Nephron (organoid): ENCODE measurements around the gene GOLGB1.

ENCODE experiments used
- H3K27ac Mint-ChIP-seq, 3 experiments: 2 replicates each; pipeline ENCODE4 v1.8.0; 2020; ENCODE audit warnings: mixed read lengths in 3 of 3, mild to moderate bottlenecking in 2 of 3, moderate library complexity in 1 of 3
- H3K27me3 Mint-ChIP-seq: 2 replicates; pipeline ENCODE4 v1.8.0; 2021; ENCODE audit warnings: low read depth, mild to moderate bottlenecking, moderate library complexity, mixed read lengths
- H3K36me3 Mint-ChIP-seq: 2 replicates; pipeline ENCODE4 v1.8.0; 2020; ENCODE audit warnings: low read depth, mixed read lengths
- H3K4me1 Mint-ChIP-seq: 2 replicates; pipeline ENCODE4 v1.8.0; 2020; ENCODE audit warnings: mixed read lengths
- H3K4me3 Mint-ChIP-seq, 3 experiments: 2 replicates each; pipeline ENCODE4 v1.8.0; 2020; ENCODE audit warnings: mild to moderate bottlenecking in 3 of 3, mixed read lengths in 3 of 3, moderate library complexity in 2 of 3
- H3K9me3 Mint-ChIP-seq: 2 replicates; pipeline ENCODE4 v1.8.0; 2020; ENCODE audit warnings: mixed read lengths
- CTCF ChIP-seq, 3 experiments: fragments of 200-600 bp; sonication (generic); IDR thresholded peaks; one replicate each; pipeline ENCODE4 v1.5.0; 2021; ENCODE audit warnings: antibody characterized with exemption in 3 of 3; ENCODE audit not compliant: unreplicated experiment in 3 of 3

Gene GOLGB1

GRCh38 chr3:121630355-121630754, 119.2 kb downstream of the GOLGB1 start:
- Mint-ChIP-seq H3K27me3 (no peaks in the 10 kb centered on the region), H3K9me3 (no peaks in the 10 kb centered on the region), H3K27ac (no peak overlapping the region), H3K4me1 (no peaks in the 10 kb centered on the region), H3K36me3 (no peaks in the 10 kb centered on the region), H3K4me3 (no peak overlapping the region)
- no peak for TF ChIP-seq CTCF (IDR thresholded peaks at IDR 0.05; ENCODE audit: unreplicated experiment in 3 of 3)

- TF ChIP-seq CTCF (IDR thresholded peaks at IDR 0.05; ENCODE audit: unreplicated experiment in 3 of 3), result no peak
- Mint-ChIP-seq H3K4me3 (no peak overlapping the region), H3K36me3 (no peaks in the 10 kb centered on the region), H3K4me1 (no peaks in the 10 kb centered on the region), H3K9me3 (no peaks in the 10 kb centered on the region), H3K27me3 (no peaks in the 10 kb centered on the region), H3K27ac (no peak overlapping the region)
Measured at GRCh38 chr3:121629601-121630000, 119.9 kb downstream of the GOLGB1 start.

- no peaks in the 10 kb centered on the region for H3K4me1 Mint-ChIP-seq
- no peaks in the 10 kb centered on the region for H3K9me3 Mint-ChIP-seq
- no peak overlapping the region for H3K4me3 Mint-ChIP-seq
- H3K27me3 Mint-ChIP-seq, result no peaks in the 10 kb centered on the region
- no peak for TF ChIP-seq CTCF (IDR thresholded peaks at IDR 0.05; ENCODE audit: unreplicated experiment in 3 of 3)
- H3K36me3 Mint-ChIP-seq, result no peaks in the 10 kb centered on the region
- H3K27ac Mint-ChIP-seq, result no peak overlapping the region
Measured at GRCh38 chr3:121627622-121628021, 121.9 kb downstream of the GOLGB1 start.

GRCh38 chr3:121627211-121627610, 122.3 kb downstream of the GOLGB1 start:
- Mint-ChIP-seq H3K27ac (no peak overlapping the region), H3K4me3 (no peak overlapping the region), H3K4me1 (no peaks in the 10 kb centered on the region), H3K36me3 (no peaks in the 10 kb centered on the region), H3K9me3 (no peaks in the 10 kb centered on the region), H3K27me3 (no peaks in the 10 kb centered on the region)
- TF ChIP-seq CTCF (IDR thresholded peaks at IDR 0.05; ENCODE audit: unreplicated experiment in 3 of 3), result no peak

GRCh38 chr3:121626495-121626894, 123.0 kb downstream of the GOLGB1 start:
- Mint-ChIP-seq H3K4me1 (no peaks in the 10 kb centered on the region), H3K27ac (no peak overlapping the region), H3K4me3 (no peak overlapping the region), H3K36me3 (no peaks in the 10 kb centered on the region), H3K27me3 (no peaks in the 10 kb centered on the region), H3K9me3 (no peaks in the 10 kb centered on the region)
- no peak for TF ChIP-seq CTCF (IDR thresholded peaks at IDR 0.05; ENCODE audit: unreplicated experiment in 3 of 3)

- no peak overlapping the region for H3K27ac Mint-ChIP-seq
- no peaks in the 10 kb centered on the region for H3K9me3 Mint-ChIP-seq
- no peak overlapping the region for H3K4me3 Mint-ChIP-seq
- TF ChIP-seq CTCF (IDR thresholded peaks at IDR 0.05; ENCODE audit: unreplicated experiment in 3 of 3), result no peak
- no peaks in the 10 kb centered on the region for H3K36me3 Mint-ChIP-seq
- no peaks in the 10 kb centered on the region for H3K4me1 Mint-ChIP-seq
- no peaks in the 10 kb centered on the region for H3K27me3 Mint-ChIP-seq
Measured at GRCh38 chr3:121624147-121624899, 125.2 kb downstream of the GOLGB1 start.
